ENCODE measurements around the gene CD99L2.

Gene CD99L2

DNA sequence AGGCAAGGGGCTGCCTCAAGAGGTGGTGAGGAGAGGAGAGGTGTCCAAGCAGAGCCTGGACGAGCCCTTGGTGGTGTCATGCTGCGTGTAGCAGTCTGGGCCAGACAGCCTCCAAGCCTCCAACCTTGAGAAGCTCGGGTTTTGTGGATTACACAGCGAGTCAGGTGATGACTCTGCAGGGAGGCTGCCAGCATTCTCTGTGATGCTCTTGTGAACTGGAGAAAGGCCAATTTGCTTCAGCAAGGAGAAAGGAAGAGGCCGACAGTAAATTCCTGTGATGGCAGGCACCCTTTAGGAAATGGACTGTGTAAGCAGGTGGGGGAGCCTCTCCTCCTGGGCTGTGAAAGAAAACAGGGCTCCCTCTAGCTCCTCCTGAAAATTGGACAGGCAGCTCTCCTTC, 36.0 kb upstream of the CD99L2 start:
- no peak overlapping the region for H2BK15ac ChIP-seq (ENCODE audit: low read length)
- H3K9me3 ChIP-seq (replicated peaks in 1 of 2; ENCODE audit: control insufficient read depth in 2 of 2, insufficient read depth in 1 of 2, low read depth in 1 of 2, low read length in 2 of 2) = no peaks in the 10 kb centered on the region
- H3K9ac ChIP-seq (ENCODE audit: low read depth, low read length, poor library complexity) = no peak overlapping the region
- peaks cover 0 to 13% (median 0%) of the 10 kb centered on the region in 3 experiments for H3K27me3 ChIP-seq (ENCODE audit: control insufficient read depth in 3 of 3, insufficient read depth in 3 of 3, low read depth in 1 of 3, low read length in 3 of 3)
- H3K18ac ChIP-seq (ENCODE audit: low read length) = peak overlapping the region; percentile 85
- H3K4me3 ChIP-seq (ENCODE audit: low read length in 2 of 2) = no peak overlapping the region
- WGBS, 2 donors (ENCODE audit: extremely low coverage in 2 of 2, insufficient read length in 2 of 2, insufficient replicate concordance in 1 of 2) = no CpG with 5 or more reads among the region's 5 CpGs
- DNase-seq (ENCODE audit: low spot score) = no peak
- no peak overlapping the region for H3K4me2 ChIP-seq (ENCODE audit: insufficient read depth, low read length, poor library complexity, severe bottlenecking)
- no peak overlapping the region for H3K14ac ChIP-seq (ENCODE audit: low read length)
- H2AK5ac ChIP-seq (ENCODE audit: low read depth, low read length) = no peak overlapping the region
- H3K4me1 ChIP-seq (ENCODE audit: control insufficient read depth in 2 of 2, insufficient read depth in 1 of 2, low read depth in 1 of 2, low read length in 2 of 2) = peaks cover 0 to 3% of the 10 kb centered on the region in 2 donors
- no peak overlapping the region for H3K27ac ChIP-seq (replicated peaks; ENCODE audit: low read length)
- H4K91ac ChIP-seq (ENCODE audit: low read depth, low read length, poor library complexity) = no peak overlapping the region
- no peak overlapping the region for H2BK12ac ChIP-seq (ENCODE audit: low read length)
- H2BK120ac ChIP-seq (ENCODE audit: low read depth, low read length) = no peak overlapping the region
- H2AFZ ChIP-seq (ENCODE audit: low read length) = peak overlapping the region; percentile 42
- no peak overlapping the region for H3K23ac ChIP-seq (ENCODE audit: low read depth, low read length, poor library complexity)
- H2BK5ac ChIP-seq (ENCODE audit: low read length) = no peak overlapping the region
- no peak overlapping the region for H3K4ac ChIP-seq (ENCODE audit: low read length)
- H3K36me3 ChIP-seq (replicated peaks in 1 of 2; ENCODE audit: control insufficient read depth in 2 of 2, insufficient read depth in 2 of 2, low read length in 2 of 2) = no peaks in the 10 kb centered on the region
- H4K8ac ChIP-seq (ENCODE audit: low read depth, low read length) = no peak overlapping the region
- no peaks in the 10 kb centered on the region for H3K79me1 ChIP-seq (ENCODE audit: low read depth, low read length)

GRCh38 chrX:150933945-150934350, 35.5 kb upstream of the CD99L2 start:
- H3K27ac ChIP-seq (replicated peaks; ENCODE audit: low read length) = no peak overlapping the region
- no peak overlapping the region for H3K4me3 ChIP-seq (ENCODE audit: low read length in 2 of 2)
- no peak overlapping the region for H2BK120ac ChIP-seq (ENCODE audit: low read depth, low read length)
- WGBS, 2 donors (ENCODE audit: extremely low coverage in 2 of 2, insufficient read length in 2 of 2, insufficient replicate concordance in 1 of 2) = no CpG with 5 or more reads among the region's 5 CpGs
- no peak for DNase-seq (ENCODE audit: low spot score)
- H4K8ac ChIP-seq (ENCODE audit: low read depth, low read length) = no peak overlapping the region
- no peak overlapping the region for H2BK15ac ChIP-seq (ENCODE audit: low read length)
- no peak overlapping the region for H2BK12ac ChIP-seq (ENCODE audit: low read length)
- H3K36me3 ChIP-seq (replicated peaks in 1 of 2; ENCODE audit: control insufficient read depth in 2 of 2, insufficient read depth in 2 of 2, low read length in 2 of 2) = no peaks in the 10 kb centered on the region
- no peaks in the 10 kb centered on the region for H3K9me3 ChIP-seq (replicated peaks in 1 of 2; ENCODE audit: control insufficient read depth in 2 of 2, insufficient read depth in 1 of 2, low read depth in 1 of 2, low read length in 2 of 2)
- H2AFZ ChIP-seq (ENCODE audit: low read length) = peak overlapping the region; percentile 42
- no peak overlapping the region for H3K9ac ChIP-seq (ENCODE audit: low read depth, low read length, poor library complexity)
- H3K4me1 ChIP-seq (ENCODE audit: control insufficient read depth in 2 of 2, insufficient read depth in 1 of 2, low read depth in 1 of 2, low read length in 2 of 2) = peaks cover 0 to 3% of the 10 kb centered on the region in 2 donors
- H3K23ac ChIP-seq (ENCODE audit: low read depth, low read length, poor library complexity) = no peak overlapping the region
- no peak overlapping the region for H2BK5ac ChIP-seq (ENCODE audit: low read length)
- H3K27me3 ChIP-seq (ENCODE audit: control insufficient read depth in 3 of 3, insufficient read depth in 3 of 3, low read depth in 1 of 3, low read length in 3 of 3) = peaks cover 0 to 13% (median 0%) of the 10 kb centered on the region in 3 experiments
- no peak overlapping the region for H4K91ac ChIP-seq (ENCODE audit: low read depth, low read length, poor library complexity)
- no peak overlapping the region for H3K14ac ChIP-seq (ENCODE audit: low read length)
- no peak overlapping the region for H3K18ac ChIP-seq (ENCODE audit: low read length)
- no peaks in the 10 kb centered on the region for H3K79me1 ChIP-seq (ENCODE audit: low read depth, low read length)
- no peak overlapping the region for H3K4me2 ChIP-seq (ENCODE audit: insufficient read depth, low read length, poor library complexity, severe bottlenecking)
- no peak overlapping the region for H3K4ac ChIP-seq (ENCODE audit: low read length)
- no peak overlapping the region for H2AK5ac ChIP-seq (ENCODE audit: low read depth, low read length)

DNA sequence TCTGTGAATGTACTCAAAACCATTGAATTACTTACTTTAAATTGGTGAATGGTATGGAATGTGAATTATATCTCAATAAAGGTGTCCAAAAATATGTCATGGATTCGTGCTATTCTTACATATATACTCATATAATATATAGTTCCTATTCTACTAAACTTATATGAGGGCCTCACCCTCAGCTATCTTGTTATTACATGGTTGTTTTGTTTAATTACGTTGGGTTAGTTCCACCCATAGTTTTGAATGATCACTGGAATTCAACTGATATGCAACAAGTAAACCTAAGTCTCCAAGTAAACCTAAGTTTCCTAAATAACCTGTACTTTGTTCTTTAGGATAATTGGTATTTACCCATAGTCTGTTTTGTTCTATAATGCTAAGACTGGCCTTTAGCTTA, 30.6 kb upstream of the CD99L2 start:
- WGBS, 2 donors (ENCODE audit: extremely low coverage in 2 of 2, insufficient read length in 2 of 2, insufficient replicate concordance in 1 of 2) = no CpG with 5 or more reads among the region's 2 CpGs
- DNase-seq (ENCODE audit: low spot score) = no peak
- Histone ChIP-seq H3K18ac (ENCODE audit: low read length) (no peak overlapping the region), H3K14ac (ENCODE audit: low read length) (no peak overlapping the region), H4K91ac (ENCODE audit: low read depth, low read length, poor library complexity) (no peak overlapping the region), H3K79me1 (ENCODE audit: low read depth, low read length) (no peaks in the 10 kb centered on the region), H3K4me2 (ENCODE audit: insufficient read depth, low read length, poor library complexity, severe bottlenecking) (no peak overlapping the region), H2AFZ (ENCODE audit: low read length) (no peak overlapping the region), H2BK5ac (ENCODE audit: low read length) (no peak overlapping the region), H3K4me1 (ENCODE audit: control insufficient read depth in 2 of 2, insufficient read depth in 1 of 2, low read depth in 1 of 2, low read length in 2 of 2) (no peaks in the 10 kb centered on the region), H3K27ac (replicated peaks; ENCODE audit: low read length) (no peak overlapping the region), H2BK12ac (ENCODE audit: low read length) (no peak overlapping the region), H2BK15ac (ENCODE audit: low read length) (no peak overlapping the region), H3K9me3 (replicated peaks in 1 of 2; ENCODE audit: control insufficient read depth in 2 of 2, insufficient read depth in 1 of 2, low read depth in 1 of 2, low read length in 2 of 2) (no peaks in the 10 kb centered on the region), H3K27me3 (ENCODE audit: control insufficient read depth in 3 of 3, insufficient read depth in 3 of 3, low read depth in 1 of 3, low read length in 3 of 3) (peaks cover 0 to 2% (median 0%) of the 10 kb centered on the region in 3 experiments), H2AK5ac (ENCODE audit: low read depth, low read length) (no peak overlapping the region), H3K4me3 (ENCODE audit: low read length in 2 of 2) (no peak overlapping the region), H3K23ac (ENCODE audit: low read depth, low read length, poor library complexity) (no peak overlapping the region), H4K8ac (ENCODE audit: low read depth, low read length) (no peak overlapping the region), H2BK120ac (ENCODE audit: low read depth, low read length) (no peak overlapping the region), H3K9ac (ENCODE audit: low read depth, low read length, poor library complexity) (no peak overlapping the region), H3K4ac (ENCODE audit: low read length) (no peak overlapping the region), H3K36me3 (replicated peaks in 1 of 2; ENCODE audit: control insufficient read depth in 2 of 2, insufficient read depth in 2 of 2, low read length in 2 of 2) (no peaks in the 10 kb centered on the region)

GRCh38 chrX:150926791-150927190, 28.3 kb upstream of the CD99L2 start:
- Histone ChIP-seq H3K23ac (ENCODE audit: low read depth, low read length, poor library complexity) (no peak overlapping the region), H3K4ac (ENCODE audit: low read length) (no peak overlapping the region), H3K9ac (ENCODE audit: low read depth, low read length, poor library complexity) (no peak overlapping the region), H2BK12ac (ENCODE audit: low read length) (no peak overlapping the region), H2BK15ac (ENCODE audit: low read length) (no peak overlapping the region), H3K9me3 (replicated peaks in 1 of 2; ENCODE audit: control insufficient read depth in 2 of 2, insufficient read depth in 1 of 2, low read depth in 1 of 2, low read length in 2 of 2) (no peaks in the 10 kb centered on the region), H2BK5ac (ENCODE audit: low read length) (no peak overlapping the region), H3K27ac (replicated peaks; ENCODE audit: low read length) (no peak overlapping the region), H3K36me3 (replicated peaks in 1 of 2; ENCODE audit: control insufficient read depth in 2 of 2, insufficient read depth in 2 of 2, low read length in 2 of 2) (no peaks in the 10 kb centered on the region), H3K4me3 (ENCODE audit: low read length in 2 of 2) (no peak overlapping the region), H2AK5ac (ENCODE audit: low read depth, low read length) (no peak overlapping the region), H3K4me1 (ENCODE audit: control insufficient read depth in 2 of 2, insufficient read depth in 1 of 2, low read depth in 1 of 2, low read length in 2 of 2) (no peaks in the 10 kb centered on the region), H3K27me3 (ENCODE audit: control insufficient read depth in 3 of 3, insufficient read depth in 3 of 3, low read depth in 1 of 3, low read length in 3 of 3) (no peaks in the 10 kb centered on the region), H2BK120ac (ENCODE audit: low read depth, low read length) (no peak overlapping the region), H3K18ac (ENCODE audit: low read length) (no peak overlapping the region), H3K14ac (ENCODE audit: low read length) (no peak overlapping the region), H3K4me2 (ENCODE audit: insufficient read depth, low read length, poor library complexity, severe bottlenecking) (no peak overlapping the region), H4K91ac (ENCODE audit: low read depth, low read length, poor library complexity) (no peak overlapping the region), H4K8ac (ENCODE audit: low read depth, low read length) (no peak overlapping the region), H3K79me1 (ENCODE audit: low read depth, low read length) (no peaks in the 10 kb centered on the region), H2AFZ (ENCODE audit: low read length) (no peak overlapping the region)
- no peak for DNase-seq (ENCODE audit: low spot score)
- WGBS, 2 donors (ENCODE audit: extremely low coverage in 2 of 2, insufficient read length in 2 of 2, insufficient replicate concordance in 1 of 2) = no CpG with 5 or more reads among the region's 2 CpGs

Data from neuronal stem cell (in vitro differentiated cells).